Gastroesophageal sphincter (tissue), 3 donors: Measurements from ENCODE around the gene NADK.
A peak's percentile ranks its signal among the peaks of the same experiment; 100 is the strongest.
"Not testable (repeated sequence)": the region's sequence is repeated elsewhere in the genome, so short reads cannot be mapped to it uniquely, and the experiment has no call there.

Experiments
- CTCF ChIP-seq, 4 experiments: fragments of 200-600 bp in 2 of 4; fragments of 450-650 bp in 2 of 4; sonication (generic) in 1 of 4; IDR thresholded peaks; one replicate each; pipeline ENCODE4 v1.5.1; 2017 to 2019; ENCODE audit warnings: antibody characterized with exemption in 4 of 4, mild to moderate bottlenecking in 2 of 4, moderate library complexity in 2 of 4
- EP300 ChIP-seq: sonication (generic); formaldehyde crosslinking; IDR thresholded peaks from one replicate; pipeline ENCODE4 v1.6.1; 2017; ENCODE audit warnings: antibody characterized with exemption, mild to moderate bottlenecking
- POLR2A ChIP-seq, 2 donors: fragments of 450-650 bp; IDR thresholded peaks; one replicate each; pipeline ENCODE4 v1.6.1; 2017; ENCODE audit warnings: antibody characterized with exemption in 2 of 2, mild to moderate bottlenecking in 2 of 2, moderate library complexity in 1 of 2
- POLR2AphosphoS5 ChIP-seq: sonication (generic); formaldehyde crosslinking; IDR thresholded peaks from one replicate; pipeline ENCODE4 v1.6.1; 2017; ENCODE audit warnings: antibody characterized with exemption

DNA sequence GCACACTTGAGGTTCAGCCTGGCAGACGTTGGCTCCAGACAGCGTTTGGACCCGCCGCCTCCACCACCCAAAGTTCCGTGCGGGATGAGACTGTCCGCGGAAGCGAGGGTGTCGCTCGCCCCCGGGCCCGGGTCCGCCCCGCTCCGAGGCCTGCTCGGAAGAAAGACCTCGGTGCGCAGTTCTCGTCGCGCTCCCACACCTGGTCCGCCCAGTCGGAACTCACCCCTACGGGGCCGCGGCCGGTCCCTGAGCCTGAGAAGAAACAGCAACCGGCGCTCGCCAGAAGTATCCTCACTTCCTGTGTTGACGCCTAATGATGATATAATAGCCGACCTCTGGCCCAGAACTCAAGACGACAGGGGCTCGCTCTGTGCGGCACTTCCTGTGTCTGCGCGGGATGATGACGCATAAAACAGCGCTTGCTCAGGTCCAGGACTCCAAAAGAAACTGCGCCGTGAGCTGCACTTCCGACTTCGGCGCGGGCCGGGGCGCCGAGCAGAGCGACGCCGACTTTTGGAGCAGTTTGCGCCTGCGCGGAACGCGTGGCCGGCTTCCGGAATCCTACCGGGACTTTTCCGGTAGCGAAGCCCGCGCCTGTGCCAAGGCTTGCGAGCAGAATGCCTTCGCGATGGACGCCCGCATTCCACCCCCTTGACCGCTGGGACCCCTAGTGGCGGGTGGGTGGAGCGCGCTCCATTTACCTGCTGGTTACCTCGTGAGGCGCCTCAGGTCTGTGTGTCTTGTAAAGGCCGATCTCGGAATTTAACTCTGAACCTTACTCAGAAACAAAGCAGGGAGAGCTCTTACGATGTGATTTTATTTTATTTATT, 54.0 kb downstream of the NADK start, which contains the start of gene CDK11A:
- peak in 3 of 4 experiments; percentile 17 to 52 (median 44) for TF ChIP-seq CTCF (IDR thresholded peaks at IDR 0.05)
- peak; percentile 67 to 68 for TF ChIP-seq POLR2A (IDR thresholded peaks at IDR 0.05)
- TF ChIP-seq POLR2AphosphoS5: peak; percentile 88
- not testable (repeated sequence) for TF ChIP-seq EP300
